ENCODE measurements around the gene HP1BP3. TPM values are rescaled to one million over a fixed set of nuclear protein-coding genes. Genes with fewer than 3 reads are reported as not detected.

Gene HP1BP3
- total RNA-seq, 2 donors from 2014 or later = 253 to 311 TPM

DNA sequence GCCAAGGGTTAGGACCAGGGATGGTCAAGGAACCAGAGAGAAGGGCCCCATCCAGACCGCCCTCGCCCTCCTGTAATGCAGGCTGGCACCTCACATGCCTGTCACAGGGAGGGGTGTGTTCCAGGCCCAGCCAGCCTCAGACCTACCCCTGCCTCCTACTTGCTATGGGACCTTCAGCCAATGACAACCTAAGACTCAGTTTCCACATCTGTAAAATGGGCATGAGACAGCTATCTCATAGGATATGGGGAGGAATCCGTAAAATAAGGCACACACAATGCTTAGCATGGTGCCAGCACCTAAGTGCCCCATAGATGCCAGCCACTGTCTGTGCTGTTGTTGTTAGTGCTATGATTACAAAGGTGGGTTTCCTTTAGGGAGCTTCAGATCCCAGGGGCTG is 77.2 kb downstream of the HP1BP3 start:
- ATAC-seq = no peak
- no peak for DNase-seq (ENCODE audit: low spot score in 2 of 2)
- Mint-ChIP-seq H3K36me3 (no peaks in the 10 kb centered on the region), H3K27ac (no peak overlapping the region), H3K9me3 (no peaks in the 10 kb centered on the region)

DNA sequence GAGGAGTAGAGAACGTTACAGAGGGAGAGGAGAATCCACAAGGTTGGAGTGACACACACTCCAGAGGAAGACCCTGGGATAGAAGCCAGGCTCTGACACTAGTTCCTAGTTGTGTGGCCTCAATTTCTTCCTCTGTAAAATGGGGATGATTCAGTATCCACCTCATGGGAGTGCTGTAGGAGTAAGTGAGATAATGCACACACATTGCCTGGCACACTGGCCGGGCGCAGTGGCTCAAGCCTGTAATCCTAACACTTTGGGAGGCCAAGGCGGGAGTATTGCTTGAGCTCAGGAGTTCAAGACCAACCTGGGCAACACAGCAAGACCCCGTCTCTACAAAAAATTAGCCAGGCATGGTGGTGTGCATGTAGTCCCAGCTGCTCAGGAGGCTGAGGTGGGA is 78.2 kb downstream of the HP1BP3 start:
- no peaks in the 10 kb centered on the region for H3K36me3 Mint-ChIP-seq
- H3K27ac Mint-ChIP-seq = no peak overlapping the region
- no peaks in the 10 kb centered on the region for H3K9me3 Mint-ChIP-seq
- ATAC-seq (no peak), DNase-seq (ENCODE audit: low spot score in 2 of 2) (no peak)

DNA sequence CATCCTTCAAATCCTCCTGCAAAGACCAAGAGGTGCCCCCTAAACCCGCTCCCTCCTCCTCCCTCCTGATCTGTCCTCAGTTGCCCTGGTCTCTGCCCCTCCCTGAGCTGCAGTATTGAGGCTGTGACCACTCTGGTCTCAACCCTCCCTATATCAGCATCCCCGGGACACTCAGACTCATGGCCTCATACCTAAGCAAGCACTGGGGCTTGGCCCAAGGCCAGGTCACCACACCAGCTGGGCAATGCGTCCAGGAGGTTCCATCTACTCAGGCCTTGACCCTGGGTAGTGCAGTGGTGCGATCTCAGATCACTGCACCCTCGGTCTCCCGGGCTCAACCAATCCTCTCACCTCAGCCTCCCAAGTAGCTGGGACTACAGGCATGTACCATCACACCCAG is 79.0 kb downstream of the HP1BP3 start:
- H3K27ac Mint-ChIP-seq = no peak overlapping the region
- ATAC-seq (no peak), DNase-seq (ENCODE audit: low spot score in 2 of 2) (no peak)
- H3K9me3 Mint-ChIP-seq = no peaks in the 10 kb centered on the region
- no peaks in the 10 kb centered on the region for H3K36me3 Mint-ChIP-seq

DNA sequence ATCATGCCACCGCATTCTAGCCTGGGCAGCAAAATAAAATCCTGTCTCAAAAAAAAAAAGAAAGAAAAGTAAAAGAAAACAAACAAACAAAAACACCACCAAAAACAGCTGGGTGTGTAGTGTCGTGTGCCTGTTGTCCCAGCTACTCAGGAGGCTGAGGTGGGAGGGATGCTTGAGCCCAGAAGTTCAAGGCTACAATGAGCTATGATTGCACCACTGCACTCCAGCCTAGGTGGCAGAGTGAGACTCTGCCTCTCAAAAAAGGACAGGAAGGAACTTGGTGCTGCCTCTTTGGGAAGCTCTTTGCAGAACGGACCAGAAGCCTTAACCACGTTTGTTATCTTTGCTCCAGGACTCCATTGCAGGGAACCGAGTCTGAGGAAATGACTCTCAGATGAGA is 80.3 kb downstream of the HP1BP3 start:
- ATAC-seq (no peak), DNase-seq (ENCODE audit: low spot score in 2 of 2) (no peak)
- H3K27ac Mint-ChIP-seq = no peak overlapping the region
- H3K9me3 Mint-ChIP-seq = no peaks in the 10 kb centered on the region
- no peaks in the 10 kb centered on the region for H3K36me3 Mint-ChIP-seq

DNA sequence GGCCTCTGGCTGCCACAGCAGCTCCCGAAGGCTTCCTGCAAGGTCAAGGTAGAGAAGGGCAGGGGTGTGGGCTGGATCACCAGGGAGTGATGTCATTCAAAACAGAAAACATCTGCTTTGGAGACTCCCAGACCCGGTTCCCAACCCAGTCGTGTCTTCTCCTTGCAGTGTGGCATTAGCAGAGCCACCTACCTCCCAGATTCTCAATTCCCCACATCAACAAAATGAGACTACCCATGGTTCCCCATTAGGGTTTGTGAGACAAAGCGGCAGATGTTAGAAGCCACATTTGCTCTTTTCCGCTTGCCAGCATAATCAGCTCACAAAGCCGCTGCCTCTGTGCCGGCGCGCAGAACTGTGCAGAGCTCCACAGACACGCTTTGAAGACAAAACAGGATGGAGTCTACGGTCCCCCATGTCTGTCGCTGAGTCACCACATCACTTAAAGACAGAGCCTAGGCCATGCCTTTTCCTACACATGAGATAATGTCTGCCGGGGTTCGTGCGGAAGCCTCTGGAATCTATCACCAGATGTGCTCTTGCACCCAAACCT is 81.8 kb downstream of the HP1BP3 start:
- Mint-ChIP-seq H3K9me3 (no peaks in the 10 kb centered on the region), H3K36me3 (no peaks in the 10 kb centered on the region), H3K27ac (no peak overlapping the region)
- ATAC-seq (no peak), DNase-seq (ENCODE audit: low spot score in 2 of 2) (no peak)

DNA sequence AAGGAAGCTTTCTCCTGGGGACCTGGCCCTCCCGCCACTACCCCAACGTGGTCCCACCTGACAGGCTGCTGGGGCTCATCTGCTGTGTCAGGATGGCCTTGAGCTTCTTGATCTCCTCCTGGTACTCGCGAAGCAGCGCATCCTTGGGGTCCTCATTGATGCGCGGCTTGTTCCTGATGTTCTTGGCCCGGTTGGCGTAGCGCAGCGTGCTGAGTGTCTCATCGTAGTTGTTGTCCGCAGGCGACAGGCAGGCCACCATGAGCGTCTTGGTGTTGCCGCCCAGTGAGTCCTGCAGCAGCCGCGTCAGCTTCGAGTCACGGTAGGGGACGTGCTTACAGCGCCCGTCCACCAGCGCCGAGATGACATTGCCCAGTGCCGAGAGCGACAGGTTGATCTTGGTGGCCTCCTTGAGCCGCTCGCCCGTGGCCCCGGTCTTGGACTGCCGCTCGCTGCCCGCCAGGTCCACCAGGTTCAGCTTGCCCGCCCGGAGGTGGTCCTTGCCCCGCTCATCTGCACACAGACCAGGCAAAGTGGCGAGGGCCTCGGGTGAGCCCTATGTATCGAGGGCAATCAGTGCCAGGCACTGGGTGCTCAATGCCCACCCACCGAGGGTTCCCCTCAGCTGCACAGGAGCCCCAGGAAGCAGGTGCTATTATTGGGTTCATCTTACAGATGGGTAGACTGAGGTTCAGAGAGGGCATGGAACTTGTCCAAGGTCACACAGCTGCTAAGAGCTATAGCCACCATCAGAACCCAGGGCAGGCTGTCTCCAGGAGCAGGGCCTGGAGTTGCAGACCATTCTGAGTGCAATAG is 82.5 kb downstream of the HP1BP3 start:
- no peaks in the 10 kb centered on the region for H3K36me3 Mint-ChIP-seq
- no peak for DNase-seq (ENCODE audit: low spot score in 2 of 2)
- ATAC-seq = no peak
- no peak overlapping the region for H3K27ac Mint-ChIP-seq
- no peaks in the 10 kb centered on the region for H3K9me3 Mint-ChIP-seq

DNA sequence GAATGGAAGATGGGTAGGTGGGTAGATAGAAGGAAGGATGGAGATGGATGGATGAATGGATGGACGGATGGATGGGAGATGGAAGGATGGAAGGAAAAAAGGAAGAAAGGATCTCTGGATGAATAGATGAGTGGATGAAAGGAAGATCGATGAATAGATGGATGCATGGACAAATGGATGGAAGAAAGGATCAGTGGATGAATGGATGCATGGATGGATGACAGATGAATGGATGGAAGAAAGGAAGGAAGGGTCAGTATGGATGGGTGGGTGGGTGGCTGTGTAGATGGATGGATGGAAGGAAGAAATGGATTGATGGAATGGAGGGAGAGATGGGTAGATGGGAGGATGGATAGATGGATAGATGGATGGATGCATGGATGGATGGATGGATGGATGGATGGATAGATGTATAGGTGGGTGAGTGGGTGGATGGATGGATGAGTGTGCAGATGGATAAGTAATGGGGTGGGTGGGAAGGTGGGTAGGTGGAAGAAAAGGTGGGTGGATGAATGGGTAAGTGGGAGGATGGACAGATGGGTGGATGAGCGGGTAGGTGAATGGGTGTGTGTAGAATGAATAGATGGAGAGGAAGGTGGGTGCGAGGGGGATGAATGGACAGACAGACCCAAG is 83.9 kb downstream of the HP1BP3 start:
- no peak overlapping the region for H3K27ac Mint-ChIP-seq
- no peaks in the 10 kb centered on the region for H3K36me3 Mint-ChIP-seq
- DNase-seq (ENCODE audit: low spot score in 2 of 2) = no peak
- no peak for ATAC-seq
- H3K9me3 Mint-ChIP-seq = no peaks in the 10 kb centered on the region

DNA sequence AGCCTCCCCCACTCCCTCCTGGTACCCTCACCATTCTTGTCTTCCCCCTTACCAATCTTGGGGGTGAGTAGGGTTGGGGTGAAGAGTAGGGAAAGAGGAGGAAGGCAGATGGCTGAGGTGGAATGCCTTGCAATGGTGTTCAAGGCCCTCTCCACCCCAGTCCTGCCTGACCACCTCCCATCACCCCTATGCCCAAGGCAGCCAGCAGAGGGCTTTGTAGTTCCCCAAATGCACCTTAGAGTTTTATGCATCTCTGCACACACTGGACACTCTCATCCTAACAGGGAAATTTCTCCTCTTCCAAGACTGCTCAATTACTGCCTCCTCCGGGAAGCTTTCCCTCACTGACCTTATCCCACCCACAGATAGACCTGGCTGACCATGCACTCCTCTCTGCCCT is 84.7 kb downstream of the HP1BP3 start:
- H3K27ac Mint-ChIP-seq = no peak overlapping the region
- H3K36me3 Mint-ChIP-seq = no peaks in the 10 kb centered on the region
- DNase-seq (ENCODE audit: low spot score in 2 of 2) = no peak
- no peak for ATAC-seq
- H3K9me3 Mint-ChIP-seq = no peaks in the 10 kb centered on the region

DNA sequence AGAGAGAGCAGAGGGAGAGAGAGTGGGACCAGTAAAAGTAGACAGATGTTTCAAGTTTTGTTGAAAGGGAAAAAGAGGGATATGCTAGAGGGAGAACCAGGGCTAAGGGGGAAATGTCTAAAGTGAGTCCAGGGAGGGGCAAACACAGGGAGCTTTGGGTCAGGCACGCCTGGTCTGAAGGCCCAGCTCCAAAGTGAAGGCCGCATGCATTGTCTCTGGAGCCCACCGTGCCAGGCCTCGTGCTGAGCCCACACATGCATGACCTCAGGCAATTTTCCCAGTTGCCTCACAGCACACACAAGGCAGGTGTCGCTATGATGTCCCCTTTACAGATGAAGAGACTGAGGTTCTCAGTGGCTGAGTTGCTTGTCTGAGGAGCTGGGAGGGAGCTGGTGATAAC is 85.3 kb downstream of the HP1BP3 start:
- no peak for DNase-seq (ENCODE audit: low spot score in 2 of 2)
- ATAC-seq = no peak
- no peak overlapping the region for H3K27ac Mint-ChIP-seq
- H3K36me3 Mint-ChIP-seq = no peaks in the 10 kb centered on the region
- H3K9me3 Mint-ChIP-seq = no peaks in the 10 kb centered on the region

DNA sequence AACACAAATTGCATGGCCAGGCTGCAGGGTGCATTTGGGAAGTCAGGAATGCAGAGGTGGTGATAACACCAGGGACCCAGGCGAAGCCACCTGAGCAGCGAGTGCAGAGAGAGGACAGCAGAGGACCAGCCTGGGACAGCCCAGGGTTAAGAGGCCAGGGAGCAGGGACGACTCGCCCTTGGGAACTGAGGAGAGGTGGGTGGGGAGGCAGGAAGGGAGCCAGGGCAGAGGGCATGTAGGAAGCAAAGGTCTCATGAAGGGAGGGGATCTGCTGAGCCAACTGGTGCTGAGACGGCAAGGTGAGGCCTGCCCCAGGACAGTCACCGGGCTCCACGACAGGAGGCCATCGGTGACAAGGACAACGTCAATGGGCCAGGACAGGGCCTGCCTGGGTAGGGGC is 85.7 kb downstream of the HP1BP3 start:
- no peak overlapping the region for H3K27ac Mint-ChIP-seq
- DNase-seq (ENCODE audit: low spot score in 2 of 2) (no peak), ATAC-seq (no peak)
- no peaks in the 10 kb centered on the region for H3K36me3 Mint-ChIP-seq
- H3K9me3 Mint-ChIP-seq = no peaks in the 10 kb centered on the region

DNA sequence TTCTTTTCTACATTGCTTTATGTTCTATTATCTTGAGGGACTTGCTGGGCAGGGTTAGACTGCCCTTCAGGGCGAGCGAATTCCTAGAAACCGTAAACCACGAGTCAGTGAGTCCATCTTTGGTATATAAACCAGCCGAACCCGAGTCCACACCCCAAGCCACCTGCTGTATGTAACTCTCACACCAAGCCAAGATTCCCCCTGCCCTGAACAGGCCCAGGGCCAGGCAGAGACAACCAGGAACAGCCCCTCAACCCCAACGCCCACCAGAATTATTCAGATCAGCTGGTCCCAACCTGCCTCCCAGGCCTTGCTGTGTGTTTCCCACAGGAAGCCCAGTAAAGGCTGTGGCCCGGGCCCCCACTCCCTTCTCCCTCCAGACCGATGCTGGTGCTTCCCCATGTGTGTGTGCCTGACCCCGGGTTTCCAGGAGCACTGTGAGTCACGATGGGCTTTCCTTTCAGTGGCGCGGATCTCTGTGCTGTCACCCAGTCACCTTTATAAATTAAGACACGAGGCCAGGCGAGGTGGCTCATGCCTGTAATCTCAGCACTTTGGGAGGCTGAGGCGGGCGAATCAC is 86.4 kb downstream of the HP1BP3 start:
- H3K9me3 Mint-ChIP-seq = no peaks in the 10 kb centered on the region

DNA sequence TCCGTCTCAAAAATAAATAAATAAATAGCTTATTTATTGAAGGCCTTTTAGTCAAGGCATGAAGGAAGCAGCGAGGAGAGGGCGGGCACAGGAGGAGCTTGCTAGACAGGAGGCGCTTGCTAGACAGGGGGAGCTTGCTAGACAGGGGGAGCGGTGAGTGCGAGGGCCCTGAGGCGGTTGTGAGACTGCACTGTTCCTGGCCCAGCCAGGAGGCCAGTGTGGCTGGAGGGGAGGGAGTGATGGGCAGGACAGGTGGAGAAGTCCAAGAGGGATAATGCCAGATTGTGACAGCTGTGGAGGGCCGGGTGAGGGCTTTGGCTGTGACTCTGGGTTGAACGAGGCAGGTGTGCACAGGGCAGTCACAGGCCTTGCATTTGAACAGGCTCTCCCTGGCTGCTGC is 87.5 kb downstream of the HP1BP3 start:
- H3K9me3 Mint-ChIP-seq = no peaks in the 10 kb centered on the region
- no peaks in the 10 kb centered on the region for H3K36me3 Mint-ChIP-seq
- DNase-seq (ENCODE audit: low spot score in 2 of 2) (no peak), ATAC-seq (no peak)
- no peak overlapping the region for H3K27ac Mint-ChIP-seq

More for the DNA sequence above, 86.4 kb downstream of the HP1BP3 start:
- ATAC-seq = no peak
- H3K36me3 Mint-ChIP-seq = no peaks in the 10 kb centered on the region
- no peak overlapping the region for H3K27ac Mint-ChIP-seq
- DNase-seq (ENCODE audit: low spot score in 2 of 2) = no peak

DNA sequence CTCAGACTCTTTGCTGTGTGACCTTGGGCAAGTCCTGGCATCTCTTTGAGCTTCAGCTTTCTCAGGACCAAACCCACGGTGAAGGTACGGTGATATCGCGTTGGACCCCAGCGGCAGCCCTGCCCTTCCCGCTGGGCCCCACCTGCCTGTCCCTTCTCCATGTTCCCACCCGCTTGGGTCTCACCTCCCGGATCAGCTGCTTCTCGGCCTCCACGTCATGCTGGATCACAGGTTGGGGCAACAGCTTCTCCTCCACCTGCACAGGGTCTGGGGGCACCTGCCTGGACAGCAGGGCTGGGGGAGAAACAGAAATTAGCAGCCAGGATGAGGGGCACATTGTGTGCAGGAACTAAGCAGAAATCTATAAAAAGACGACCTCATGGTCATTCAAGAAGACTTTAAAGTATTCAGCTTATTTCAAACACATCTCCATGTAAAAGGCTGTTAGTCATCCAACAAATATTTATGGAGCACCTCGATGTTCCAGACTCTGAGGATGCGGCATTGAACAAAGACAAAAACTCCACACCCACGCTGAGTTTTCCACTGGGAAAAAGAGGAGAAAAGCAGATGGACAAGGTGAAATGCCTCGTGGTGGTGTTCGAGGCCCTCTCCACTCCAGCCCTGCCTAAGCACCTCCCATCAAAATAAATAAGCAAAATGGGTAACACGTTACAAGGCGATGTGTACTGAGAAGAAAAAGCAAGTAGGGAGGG is 88.8 kb downstream of the HP1BP3 start:
- no peaks in the 10 kb centered on the region for H3K36me3 Mint-ChIP-seq
- H3K9me3 Mint-ChIP-seq = no peaks in the 10 kb centered on the region
- no peak for ATAC-seq
- DNase-seq (ENCODE audit: low spot score in 2 of 2) = no peak
- H3K27ac Mint-ChIP-seq = no peak overlapping the region

DNA sequence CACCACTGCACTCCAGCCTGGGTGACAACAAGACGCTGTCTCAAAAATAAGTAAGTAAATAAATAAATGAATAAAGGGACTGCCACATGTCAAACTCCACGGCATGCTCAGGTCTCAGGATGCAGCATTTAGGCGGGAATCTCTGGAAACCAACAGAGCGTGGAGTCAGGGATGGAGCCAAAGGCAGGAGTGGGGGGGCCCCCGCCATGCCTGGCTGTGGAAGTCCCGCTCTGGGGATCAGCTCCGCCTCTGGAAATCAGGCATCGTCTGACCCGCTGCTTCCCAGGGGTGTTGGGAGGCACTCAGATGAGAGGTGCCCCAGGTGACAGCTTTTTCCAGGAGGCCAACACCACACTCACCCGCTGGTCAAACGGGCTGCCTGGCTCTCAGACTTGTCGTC is 89.5 kb downstream of the HP1BP3 start:
- no peak for ATAC-seq
- Mint-ChIP-seq H3K36me3 (no peaks in the 10 kb centered on the region), H3K27ac (no peak overlapping the region), H3K9me3 (no peaks in the 10 kb centered on the region)
- DNase-seq (ENCODE audit: low spot score in 2 of 2) = no peak

DNA sequence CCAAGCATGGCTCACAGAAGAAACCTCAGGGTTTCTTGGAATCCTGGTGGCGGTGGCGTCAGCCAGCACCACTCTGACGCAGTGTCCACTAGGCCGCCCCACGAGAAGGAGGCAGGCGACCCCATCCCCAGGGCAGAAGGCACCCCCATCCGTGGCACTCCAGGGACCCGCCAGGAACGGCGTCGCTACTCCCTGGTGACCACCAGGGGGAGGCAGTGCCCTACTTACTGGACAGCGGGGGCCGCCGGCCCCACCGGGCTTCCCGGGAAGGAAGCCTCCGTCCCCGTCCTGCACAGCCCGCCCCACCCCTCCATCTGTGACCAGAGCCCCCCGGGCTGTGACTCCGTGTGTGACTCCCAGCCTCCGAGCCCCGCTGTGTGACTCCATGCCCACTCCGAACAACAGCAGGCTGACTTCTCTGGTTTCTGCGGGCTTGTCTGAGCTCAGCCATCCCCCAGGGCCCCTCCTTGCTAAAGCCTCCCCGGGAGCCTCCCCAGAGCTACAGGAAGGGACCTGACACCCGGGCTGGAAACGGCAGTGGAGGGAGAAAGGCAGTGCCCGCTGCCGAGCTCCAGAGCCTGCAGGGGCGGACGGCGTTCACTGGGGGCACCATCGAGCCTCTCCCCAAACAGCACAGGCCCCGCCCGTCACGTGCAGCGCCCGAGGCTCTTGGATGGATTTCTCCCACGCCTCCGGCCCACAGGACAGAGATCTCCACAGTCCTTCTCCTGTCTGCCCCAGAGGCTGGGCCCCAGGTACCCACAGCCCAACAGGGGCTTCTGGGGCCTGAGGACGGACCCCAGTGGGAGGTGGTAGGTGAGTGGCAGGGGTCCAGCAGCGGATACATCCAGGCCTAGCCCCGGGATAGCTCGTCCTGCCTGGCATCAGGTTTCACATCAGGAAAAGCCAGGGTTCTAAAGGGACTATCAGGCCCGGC is 90.4 kb downstream of the HP1BP3 start:
- peak; percentile 91 to 93 for ATAC-seq
- H3K36me3 Mint-ChIP-seq = no peaks in the 10 kb centered on the region
- H3K9me3 Mint-ChIP-seq = no peaks in the 10 kb centered on the region
- peak; percentile 70 to 76 for DNase-seq (ENCODE audit: low spot score in 2 of 2)
- peak overlapping the region; percentile 50 to 84 for H3K27ac Mint-ChIP-seq

DNA sequence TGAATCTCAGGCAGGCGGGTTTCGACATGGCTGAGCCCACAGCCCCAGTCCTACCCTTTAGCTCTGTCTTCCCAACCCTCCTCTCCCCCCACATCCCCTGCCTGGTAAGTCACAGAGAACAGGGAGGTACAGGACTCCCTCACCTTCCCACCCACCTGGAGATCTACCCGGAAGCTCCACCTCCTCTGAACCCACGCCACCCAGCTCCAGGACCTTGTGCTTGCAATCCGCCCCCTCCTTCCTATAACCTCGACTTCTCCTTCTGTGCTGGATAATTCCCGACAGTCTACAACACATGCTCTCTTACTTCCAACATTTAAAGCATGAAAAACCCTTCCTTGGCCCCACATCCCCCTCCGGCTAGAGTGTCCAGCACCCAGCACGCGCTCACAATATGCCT is 91.6 kb downstream of the HP1BP3 start:
- DNase-seq (ENCODE audit: low spot score in 2 of 2) = no peak
- H3K9me3 Mint-ChIP-seq = no peaks in the 10 kb centered on the region
- H3K36me3 Mint-ChIP-seq = no peaks in the 10 kb centered on the region
- ATAC-seq = no peak
- H3K27ac Mint-ChIP-seq = peak overlapping the region; percentile 22 to 32
